WTC11 (cell line): ENCODE data around the gene PCNX3. TPM values are rescaled to one million over a fixed set of nuclear protein-coding genes. Genes with fewer than 3 reads are reported as not detected.

Experiments
- ATAC-seq: fragments of 200-7000 bp; cut with Tn5 transposase; 2 replicates; pipeline ENCODE4 v1.10.0; 2021; ENCODE audit warnings: mild to moderate bottlenecking, moderate library complexity
- CTCF ChIA-PET: fragments of 300-600 bp; sonication (Branson Sonifier 250); formaldehyde crosslinking; loops from one replicate; lab custom pipeline; 2021; ENCODE audit warnings: antibody characterized with exemption; lab: Charles Lee
- POLR2A ChIA-PET: fragments of 350-600 bp; sonication (Branson Sonifier 250); formaldehyde crosslinking; loops from one replicate; lab custom pipeline; 2021; ENCODE audit warnings: antibody characterized with exemption; lab: Charles Lee
- DNase-seq: peaks from one replicate; pipeline ENCODE4 v3.0.0; 2021; ENCODE audit warnings: low spot score
- H3K27ac Mint-ChIP-seq: 2 replicates; pipeline ENCODE4 v1.8.0; 2021; ENCODE audit warnings: mixed read lengths
- H3K27me3 Mint-ChIP-seq: 2 replicates; pipeline ENCODE4 v1.8.0; 2021; ENCODE audit warnings: low read depth, mild to moderate bottlenecking, moderate library complexity, mixed read lengths
- H3K36me3 Mint-ChIP-seq: 2 replicates; pipeline ENCODE4 v1.8.0; 2021; ENCODE audit warnings: mixed read lengths
- H3K4me1 Mint-ChIP-seq: 2 replicates; pipeline ENCODE4 v1.8.0; 2022; ENCODE audit warnings: mixed read lengths
- H3K4me3 Mint-ChIP-seq: 2 replicates; pipeline ENCODE4 v1.8.0; 2021; ENCODE audit warnings: mild to moderate bottlenecking, moderate library complexity, mixed read lengths
- H3K9me3 Mint-ChIP-seq: 2 replicates; pipeline ENCODE4 v1.8.0; 2021; ENCODE audit warnings: mixed read lengths
- GABPB1 ChIP-seq: sonication (generic); formaldehyde crosslinking; IDR thresholded peaks from 2 replicates; pipeline ENCODE4 v1.8.1; 2023; ENCODE audit warnings: mild to moderate bottlenecking, missing genetic modification reagents
- HMGA2 ChIP-seq: fragments of 250-450 bp; sonication (Bioruptor Pico); IDR thresholded peaks from 2 replicates; pipeline ENCODE4 v1.4.0; 2021; ENCODE audit warnings: mild to moderate bottlenecking, moderate library complexity
- JUN ChIP-seq: sonication (generic); formaldehyde crosslinking; IDR thresholded peaks from 2 replicates; pipeline ENCODE4 v1.8.0; 2023; ENCODE audit warnings: mild to moderate bottlenecking, missing genetic modification reagents
- KAT7 ChIP-seq: sonication (generic); formaldehyde crosslinking; IDR thresholded peaks from 2 replicates; pipeline ENCODE4 v1.8.1; 2023; ENCODE audit warnings: missing genetic modification reagents, mild to moderate bottlenecking, borderline replicate concordance
- NR2C2 ChIP-seq: sonication (generic); formaldehyde crosslinking; IDR thresholded peaks from 2 replicates; pipeline ENCODE4 v1.8.0; 2022; ENCODE audit warnings: mild to moderate bottlenecking, missing genetic modification reagents
- OVOL2 ChIP-seq: fragments of 250-450 bp; sonication (Bioruptor Pico); IDR thresholded peaks from 2 replicates; pipeline ENCODE4 v1.9.0; 2021; ENCODE audit warnings: mild to moderate bottlenecking, borderline replicate concordance
- SMAD4 ChIP-seq: sonication (generic); formaldehyde crosslinking; IDR thresholded peaks from 2 replicates; pipeline ENCODE4 v1.8.0; 2022; ENCODE audit warnings: mild to moderate bottlenecking, missing genetic modification reagents
- ZNF138 ChIP-seq: sonication (generic); formaldehyde crosslinking; conservative IDR thresholded peaks from 2 replicates; pipeline ENCODE4 v1.8.1; 2022; ENCODE audit warnings: mild to moderate bottlenecking, moderate library complexity, missing genetic modification reagents
- ZNF219 ChIP-seq: sonication (generic); formaldehyde crosslinking; IDR thresholded peaks from 2 replicates; pipeline ENCODE4 v1.8.0; 2023; ENCODE audit warnings: missing genetic modification reagents, mild to moderate bottlenecking, borderline replicate concordance
- ZNF232 ChIP-seq: sonication (generic); formaldehyde crosslinking; IDR thresholded peaks from 2 replicates; pipeline ENCODE4 v1.8.0; 2022; ENCODE audit warnings: mild to moderate bottlenecking, missing genetic modification reagents
- total RNA-seq: library from RNA; stranded (reverse); gene quantifications from 3 replicates; pipeline ENCODE4 v1.2.3, GENCODE V29; 2021
- TF ChIP-seq, protein P1 (sequence below): sonication (generic); formaldehyde crosslinking; conservative IDR thresholded peaks from 2 replicates; pipeline ENCODE4 v1.8.1; 2023; ENCODE audit warnings: mild to moderate bottlenecking, low read depth, missing genetic modification reagents, moderate library complexity
- TF ChIP-seq, protein P2 (sequence below): fragments of 250-450 bp; sonication (Bioruptor Pico); IDR thresholded peaks from 2 replicates; pipeline ENCODE4 v1.9.0; 2021; ENCODE audit warnings: mild to moderate bottlenecking
- TF ChIP-seq, protein P3 (sequence below): sonication (generic); formaldehyde crosslinking; IDR thresholded peaks from 2 replicates; pipeline ENCODE4 v1.8.0; 2023; ENCODE audit warnings: mild to moderate bottlenecking, missing genetic modification reagents
- TF ChIP-seq, protein P4 (sequence below): sonication (generic); formaldehyde crosslinking; IDR thresholded peaks from 2 replicates; pipeline ENCODE4 v1.8.1; 2022; ENCODE audit warnings: mild to moderate bottlenecking, moderate library complexity, missing genetic modification reagents

The PCNX3 gene
- total RNA-seq, 1 experiment from 2014 or later = 51.6 TPM

DNA sequence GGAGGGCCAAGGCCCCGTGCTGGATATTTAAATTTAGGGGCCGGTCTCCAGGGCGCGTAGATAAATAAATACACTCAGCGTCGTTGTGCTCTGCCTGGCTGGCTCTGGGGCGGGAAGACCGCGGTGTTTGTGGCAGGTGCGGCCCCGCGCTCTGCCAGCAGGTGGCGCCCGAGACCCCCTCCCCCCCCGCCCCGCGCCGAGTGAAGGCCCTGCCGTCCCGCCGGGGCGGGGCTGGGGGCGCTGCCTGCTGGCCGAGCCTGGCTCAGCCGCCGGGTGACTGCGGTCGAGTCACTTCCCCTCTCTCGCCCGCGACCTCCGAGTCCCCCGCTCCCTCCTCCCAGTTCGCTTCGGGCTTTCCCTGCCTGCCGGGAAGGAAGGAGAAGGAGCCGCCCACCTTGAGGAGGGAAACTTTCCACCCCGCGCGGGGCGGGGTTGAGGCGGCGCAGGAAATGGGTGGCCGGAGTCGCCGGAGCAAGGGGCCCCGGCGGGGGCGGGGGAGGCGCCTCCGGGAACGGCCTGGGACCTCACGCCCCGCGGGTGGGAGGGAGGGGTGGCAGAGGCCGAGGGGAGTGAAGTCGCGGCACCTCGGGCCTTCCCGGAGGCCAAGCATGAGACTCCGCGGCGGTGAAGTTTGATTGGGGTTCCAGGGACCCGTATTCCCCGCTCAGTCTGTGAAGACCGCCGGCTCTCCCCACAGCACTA lies 41.3 kb upstream of the PCNX3 start (continued):
- TF ChIP-seq KAT7 = peak; percentile 76; the same call in 1 of the 2 replicates
- no peak for TF ChIP-seq JUN (CRISPR knock-in tag)
- TF ChIP-seq HMGA2 (CRISPR knock-in tag) = no peak
- no peak for TF ChIP-seq ZNF138 (CRISPR knock-in tag)
- no peak for TF ChIP-seq OVOL2 (CRISPR knock-in tag)
- TF ChIP-seq, protein P1, sequence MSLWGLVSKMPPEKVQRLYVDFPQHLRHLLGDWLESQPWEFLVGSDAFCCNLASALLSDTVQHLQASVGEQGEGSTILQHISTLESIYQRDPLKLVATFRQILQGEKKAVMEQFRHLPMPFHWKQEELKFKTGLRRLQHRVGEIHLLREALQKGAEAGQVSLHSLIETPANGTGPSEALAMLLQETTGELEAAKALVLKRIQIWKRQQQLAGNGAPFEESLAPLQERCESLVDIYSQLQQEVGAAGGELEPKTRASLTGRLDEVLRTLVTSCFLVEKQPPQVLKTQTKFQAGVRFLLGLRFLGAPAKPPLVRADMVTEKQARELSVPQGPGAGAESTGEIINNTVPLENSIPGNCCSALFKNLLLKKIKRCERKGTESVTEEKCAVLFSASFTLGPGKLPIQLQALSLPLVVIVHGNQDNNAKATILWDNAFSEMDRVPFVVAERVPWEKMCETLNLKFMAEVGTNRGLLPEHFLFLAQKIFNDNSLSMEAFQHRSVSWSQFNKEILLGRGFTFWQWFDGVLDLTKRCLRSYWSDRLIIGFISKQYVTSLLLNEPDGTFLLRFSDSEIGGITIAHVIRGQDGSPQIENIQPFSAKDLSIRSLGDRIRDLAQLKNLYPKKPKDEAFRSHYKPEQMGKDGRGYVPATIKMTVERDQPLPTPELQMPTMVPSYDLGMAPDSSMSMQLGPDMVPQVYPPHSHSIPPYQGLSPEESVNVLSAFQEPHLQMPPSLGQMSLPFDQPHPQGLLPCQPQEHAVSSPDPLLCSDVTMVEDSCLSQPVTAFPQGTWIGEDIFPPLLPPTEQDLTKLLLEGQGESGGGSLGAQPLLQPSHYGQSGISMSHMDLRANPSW (CRISPR knock-in tag) = no peak
- no peak for TF ChIP-seq SMAD4 (CRISPR knock-in tag)
- TF ChIP-seq, protein P2, sequence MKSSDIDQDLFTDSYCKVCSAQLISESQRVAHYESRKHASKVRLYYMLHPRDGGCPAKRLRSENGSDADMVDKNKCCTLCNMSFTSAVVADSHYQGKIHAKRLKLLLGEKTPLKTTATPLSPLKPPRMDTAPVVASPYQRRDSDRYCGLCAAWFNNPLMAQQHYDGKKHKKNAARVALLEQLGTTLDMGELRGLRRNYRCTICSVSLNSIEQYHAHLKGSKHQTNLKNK (CRISPR knock-in tag) = no peak
- TF ChIP-seq GABPB1 (CRISPR knock-in tag) = peak; percentile 30
- no peak for TF ChIP-seq ZNF219

DNA sequence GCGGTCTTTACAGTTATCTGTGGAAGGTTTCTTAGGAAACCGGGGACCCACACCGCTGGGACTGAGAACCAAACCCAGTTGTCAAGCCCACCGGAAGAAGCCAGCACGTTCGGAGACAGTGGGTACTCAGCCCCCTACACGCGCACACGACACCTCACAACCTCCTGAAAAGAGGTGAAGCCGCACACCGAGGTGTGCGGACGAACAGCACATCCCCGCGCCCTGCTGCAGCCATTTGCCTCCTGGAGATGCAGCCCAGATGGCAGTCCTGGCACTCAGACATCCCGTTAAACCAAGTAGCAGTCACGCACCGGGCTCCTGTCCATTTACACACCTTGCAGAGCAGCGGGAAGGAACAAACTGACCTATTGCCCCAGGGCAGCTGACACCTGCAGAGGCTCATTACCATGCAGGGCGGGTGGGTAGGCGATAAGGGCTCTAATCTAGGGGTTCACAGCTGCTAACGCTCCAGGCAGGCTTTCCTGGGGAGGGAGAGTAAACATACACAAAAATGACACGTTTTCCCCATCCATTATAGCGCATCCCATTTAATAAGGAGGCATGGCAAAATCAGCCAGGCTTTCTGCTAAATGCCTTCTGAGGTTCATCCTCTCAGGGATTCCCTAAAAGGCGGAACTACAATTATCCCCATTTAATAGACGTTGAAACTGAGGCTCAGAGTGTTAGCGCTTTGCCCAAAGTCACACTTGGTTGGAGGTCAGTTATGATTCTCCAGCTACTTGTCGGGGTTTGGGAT lies 40.6 kb upstream of the PCNX3 start:
- DNase-seq (no peak), ATAC-seq (no peak)
- H3K4me1 Mint-ChIP-seq = peaks cover 37% of the 10 kb centered on the region
- 0 out of 2 replicates have a peak, but pooled peaks have one; percentile 21 for TF ChIP-seq NR2C2 (CRISPR knock-in tag)
- TF ChIP-seq, protein P3, sequence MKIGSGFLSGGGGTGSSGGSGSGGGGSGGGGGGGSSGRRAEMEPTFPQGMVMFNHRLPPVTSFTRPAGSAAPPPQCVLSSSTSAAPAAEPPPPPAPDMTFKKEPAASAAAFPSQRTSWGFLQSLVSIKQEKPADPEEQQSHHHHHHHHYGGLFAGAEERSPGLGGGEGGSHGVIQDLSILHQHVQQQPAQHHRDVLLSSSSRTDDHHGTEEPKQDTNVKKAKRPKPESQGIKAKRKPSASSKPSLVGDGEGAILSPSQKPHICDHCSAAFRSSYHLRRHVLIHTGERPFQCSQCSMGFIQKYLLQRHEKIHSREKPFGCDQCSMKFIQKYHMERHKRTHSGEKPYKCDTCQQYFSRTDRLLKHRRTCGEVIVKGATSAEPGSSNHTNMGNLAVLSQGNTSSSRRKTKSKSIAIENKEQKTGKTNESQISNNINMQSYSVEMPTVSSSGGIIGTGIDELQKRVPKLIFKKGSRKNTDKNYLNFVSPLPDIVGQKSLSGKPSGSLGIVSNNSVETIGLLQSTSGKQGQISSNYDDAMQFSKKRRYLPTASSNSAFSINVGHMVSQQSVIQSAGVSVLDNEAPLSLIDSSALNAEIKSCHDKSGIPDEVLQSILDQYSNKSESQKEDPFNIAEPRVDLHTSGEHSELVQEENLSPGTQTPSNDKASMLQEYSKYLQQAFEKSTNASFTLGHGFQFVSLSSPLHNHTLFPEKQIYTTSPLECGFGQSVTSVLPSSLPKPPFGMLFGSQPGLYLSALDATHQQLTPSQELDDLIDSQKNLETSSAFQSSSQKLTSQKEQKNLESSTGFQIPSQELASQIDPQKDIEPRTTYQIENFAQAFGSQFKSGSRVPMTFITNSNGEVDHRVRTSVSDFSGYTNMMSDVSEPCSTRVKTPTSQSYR = no peak
- TF ChIP-seq, protein P4, sequence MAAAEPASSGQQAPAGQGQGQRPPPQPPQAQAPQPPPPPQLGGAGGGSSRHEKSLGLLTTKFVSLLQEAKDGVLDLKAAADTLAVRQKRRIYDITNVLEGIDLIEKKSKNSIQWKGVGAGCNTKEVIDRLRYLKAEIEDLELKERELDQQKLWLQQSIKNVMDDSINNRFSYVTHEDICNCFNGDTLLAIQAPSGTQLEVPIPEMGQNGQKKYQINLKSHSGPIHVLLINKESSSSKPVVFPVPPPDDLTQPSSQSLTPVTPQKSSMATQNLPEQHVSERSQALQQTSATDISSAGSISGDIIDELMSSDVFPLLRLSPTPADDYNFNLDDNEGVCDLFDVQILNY (CRISPR knock-in tag) = 0 out of 2 replicates have a peak, but pooled peaks have one; percentile 27
- TF ChIP-seq ZNF232 (CRISPR knock-in tag) = peak; percentile 68; the same call in 1 of the 2 replicates
- no peaks in the 10 kb centered on the region for H3K9me3 Mint-ChIP-seq
- CTCF ChIA-PET = interaction anchor here (1.0 to 4.0 kb wide), 8 partner anchors 10 to 34 kb away, joined by 3 to 55 read pairs (median 6); partner anchors contain the start of gene KCNK7
- peak overlapping the region; percentile 84 for H3K4me3 Mint-ChIP-seq
- POLR2A ChIA-PET = interaction anchor here (1.0 to 1.7 kb wide), 3 partner anchors 12 to 32 kb away, joined by 3 to 6 read pairs (median 4); no protein-coding TSS in a partner anchor
- peaks cover 38% of the 10 kb centered on the region for H3K27me3 Mint-ChIP-seq
- no peaks in the 10 kb centered on the region for H3K36me3 Mint-ChIP-seq
- H3K27ac Mint-ChIP-seq = no peak overlapping the region
